ENCODE measurements around the gene ZNF385C.

GRCh38 chr17:42132941-42133340 is 34.7 kb upstream of the ZNF385C start:
- TF ChIP-seq CTCF (IDR thresholded peaks at IDR 0.05 in 2 of 3, conservative IDR thresholded peaks at IDR 0.05 in 1 of 3; ENCODE audit: borderline replicate concordance in 1 of 3, insufficient read depth in 1 of 3, low read depth in 2 of 3, low read length in 2 of 3), result no peak
- TF ChIP-seq POLR2A (IDR thresholded peaks at IDR 0.05; ENCODE audit: borderline replicate concordance, extremely low read depth, insufficient read depth, insufficient read length), result no peak
- TF ChIP-seq EZH2phosphoT487 (IDR thresholded peaks at IDR 0.05; ENCODE audit: borderline replicate concordance), result no peak
- no peak for TF ChIP-seq ZNF274 (IDR thresholded peaks at IDR 0.05; ENCODE audit: low read depth, low read length)
- TF ChIP-seq SIN3A (IDR thresholded peaks at IDR 0.05; ENCODE audit: low read depth), result no peak
- no peak for TF ChIP-seq SP1 (IDR thresholded peaks at IDR 0.05; ENCODE audit: low read depth)
- no peak for TF ChIP-seq EZH2 (IDR thresholded peaks at IDR 0.05)
- no peak for TF ChIP-seq RAD21 (IDR thresholded peaks at IDR 0.05; ENCODE audit: low read depth)
- TF ChIP-seq YY1 (IDR thresholded peaks at IDR 0.05; ENCODE audit: extremely low read depth, insufficient replicate concordance, low read depth, low read length), result no peak
- TF ChIP-seq CEBPB (IDR thresholded peaks at IDR 0.05; ENCODE audit: low read depth), result no peak
- no peak for TF ChIP-seq EGR1 (IDR thresholded peaks at IDR 0.05; ENCODE audit: low read depth)
- TF ChIP-seq ELF1 (IDR thresholded peaks at IDR 0.05; ENCODE audit: borderline replicate concordance, low read depth), result no peak
- no peak for TF ChIP-seq CBX3 (IDR thresholded peaks at IDR 0.05; ENCODE audit: low read depth)
